Ishikawa (cell line): ENCODE measurements around the gene CISH.

ENCODE experiments used
- CEBPB ChIP-seq: IDR thresholded peaks from 2 replicates; pipeline ENCODE4 v1.6.1; 2012
- CREB1 ChIP-seq: IDR thresholded peaks from 2 replicates; pipeline ENCODE4 v1.6.1; 2012; ENCODE audit warnings: low read depth
- EGR1 ChIP-seq: IDR thresholded peaks from 2 replicates; pipeline ENCODE4 v1.6.1; 2012
- EP300 ChIP-seq: IDR thresholded peaks from 2 replicates; pipeline ENCODE4 v1.6.1; 2012; ENCODE audit warnings: borderline replicate concordance
- FOXM1 ChIP-seq: IDR thresholded peaks from 2 replicates; pipeline ENCODE4 v1.6.1; 2012; ENCODE audit warnings: low read depth, borderline replicate concordance
- NFIC ChIP-seq: IDR thresholded peaks from 2 replicates; pipeline ENCODE4 v1.6.1; 2012
- RAD21 ChIP-seq: IDR thresholded peaks from 2 replicates; pipeline ENCODE4 v1.6.1; 2012; ENCODE audit warnings: low read depth
- TAF1 ChIP-seq: IDR thresholded peaks from 2 replicates; pipeline ENCODE4 v1.6.1; 2012; ENCODE audit warnings: low read depth, mild to moderate bottlenecking
- TCF12 ChIP-seq: IDR thresholded peaks from 2 replicates; pipeline ENCODE4 v1.6.1; 2012; ENCODE audit warnings: low read depth
- TEAD4 ChIP-seq: IDR thresholded peaks from 2 replicates; pipeline ENCODE4 v1.6.1; 2012
- YY1 ChIP-seq: IDR thresholded peaks from 2 replicates; pipeline ENCODE4 v1.6.1; 2012; ENCODE audit warnings: low read depth
- ZBTB7A ChIP-seq: IDR thresholded peaks from 2 replicates; pipeline ENCODE4 v1.6.1; 2012; ENCODE audit warnings: low read depth
- TF ChIP-seq, protein P1 (sequence below): IDR thresholded peaks from 2 replicates; pipeline ENCODE4 v1.6.1; 2012
- TF ChIP-seq, protein P2 (sequence below): IDR thresholded peaks from 2 replicates; pipeline ENCODE4 v1.6.1; 2012
- TF ChIP-seq, protein P3 (sequence below): IDR thresholded peaks from 2 replicates; pipeline ENCODE4 v1.6.1; 2012; ENCODE audit warnings: low read depth, mild to moderate bottlenecking

CISH gene

DNA sequence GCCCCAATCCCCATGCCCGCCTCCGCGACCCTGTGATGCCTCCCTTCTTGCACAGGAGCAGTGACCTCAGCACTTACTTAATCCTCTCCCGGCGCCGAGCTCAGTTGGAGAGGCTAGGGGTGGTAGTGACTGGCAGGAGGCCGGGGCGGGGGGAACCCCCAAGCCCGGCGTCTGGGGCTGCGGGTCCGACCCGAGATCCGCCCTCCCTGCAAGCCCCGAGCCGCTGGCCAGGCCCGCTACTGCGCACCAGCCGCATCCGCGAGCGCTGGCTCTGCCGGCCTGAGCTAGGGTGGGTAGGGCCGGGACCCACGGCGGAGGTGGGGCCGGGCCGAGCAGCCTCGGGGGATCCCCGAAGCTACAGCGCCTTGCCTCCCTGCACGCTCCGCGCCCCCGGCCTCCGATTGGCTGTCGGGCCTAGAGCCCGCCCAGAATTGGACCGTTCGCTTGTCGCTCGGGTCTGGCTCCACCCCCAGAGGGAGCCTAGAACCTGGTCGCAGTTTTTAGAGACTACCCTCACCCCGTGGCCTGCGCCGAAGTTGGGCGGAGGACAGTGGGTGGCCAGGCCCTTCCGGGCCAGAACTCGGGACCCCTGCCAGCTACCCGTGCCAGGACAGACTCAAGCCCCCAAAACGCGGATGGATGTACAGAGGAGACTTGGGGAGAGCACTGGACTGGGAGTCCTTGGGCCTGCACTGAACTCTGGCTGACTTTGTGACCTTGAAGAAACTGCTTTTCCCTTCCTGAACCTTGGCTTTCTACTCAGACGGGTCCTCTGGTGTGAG, 44.0 kb downstream of the CISH start, which contains the start of gene C3orf18:
TSS of gene C3orf18 (minus strand) at position 362 of the 782 bp plus-strand sequence. CDS start 2,048 bp downstream, outside the sequence.
- TF ChIP-seq CREB1: no peak
- no peak; the same call in 1 of the 2 replicates for TF ChIP-seq TAF1
- TF ChIP-seq TCF12: no peak
- no peak for TF ChIP-seq EP300
- TF ChIP-seq, protein P1, sequence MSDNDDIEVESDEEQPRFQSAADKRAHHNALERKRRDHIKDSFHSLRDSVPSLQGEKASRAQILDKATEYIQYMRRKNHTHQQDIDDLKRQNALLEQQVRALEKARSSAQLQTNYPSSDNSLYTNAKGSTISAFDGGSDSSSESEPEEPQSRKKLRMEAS: peak; percentile 38; the same call in 1 of the 2 replicates
- no peak; the same call in 1 of the 2 replicates for TF ChIP-seq ZBTB7A
- TF ChIP-seq TEAD4: no peak

DNA sequence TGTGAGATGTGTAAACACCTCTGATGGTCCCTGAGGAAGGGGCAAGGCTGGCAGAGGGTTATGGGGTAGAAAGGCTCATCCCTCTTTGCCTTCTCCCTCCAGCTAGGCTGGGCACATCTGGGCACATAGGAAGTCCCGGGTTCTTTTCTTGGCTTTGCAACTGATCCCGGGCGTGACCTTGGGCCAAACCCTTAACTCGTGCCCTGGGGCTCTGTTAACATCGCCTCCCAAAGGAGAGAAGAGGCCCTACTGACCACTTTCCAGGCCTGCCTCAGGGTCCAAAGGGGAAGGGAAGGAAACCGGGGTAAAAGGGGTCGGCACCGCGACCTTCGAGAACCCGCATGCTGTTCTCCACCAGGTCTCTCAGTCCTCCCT, 44.6 kb downstream of the CISH start:
- TF ChIP-seq NFIC (no peak), EGR1 (no peak), CREB1 (no peak), ZBTB7A (no peak), TEAD4 (no peak), EP300 (no peak), CEBPB (no peak), YY1 (no peak), TAF1 (no peak), RAD21 (no peak), FOXM1 (no peak), TCF12 (no peak)
- TF ChIP-seq, protein P1: no peak
- TF ChIP-seq, protein P2, sequence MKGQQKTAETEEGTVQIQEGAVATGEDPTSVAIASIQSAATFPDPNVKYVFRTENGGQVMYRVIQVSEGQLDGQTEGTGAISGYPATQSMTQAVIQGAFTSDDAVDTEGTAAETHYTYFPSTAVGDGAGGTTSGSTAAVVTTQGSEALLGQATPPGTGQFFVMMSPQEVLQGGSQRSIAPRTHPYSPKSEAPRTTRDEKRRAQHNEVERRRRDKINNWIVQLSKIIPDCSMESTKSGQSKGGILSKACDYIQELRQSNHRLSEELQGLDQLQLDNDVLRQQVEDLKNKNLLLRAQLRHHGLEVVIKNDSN: no peak
- TF ChIP-seq, protein P3, sequence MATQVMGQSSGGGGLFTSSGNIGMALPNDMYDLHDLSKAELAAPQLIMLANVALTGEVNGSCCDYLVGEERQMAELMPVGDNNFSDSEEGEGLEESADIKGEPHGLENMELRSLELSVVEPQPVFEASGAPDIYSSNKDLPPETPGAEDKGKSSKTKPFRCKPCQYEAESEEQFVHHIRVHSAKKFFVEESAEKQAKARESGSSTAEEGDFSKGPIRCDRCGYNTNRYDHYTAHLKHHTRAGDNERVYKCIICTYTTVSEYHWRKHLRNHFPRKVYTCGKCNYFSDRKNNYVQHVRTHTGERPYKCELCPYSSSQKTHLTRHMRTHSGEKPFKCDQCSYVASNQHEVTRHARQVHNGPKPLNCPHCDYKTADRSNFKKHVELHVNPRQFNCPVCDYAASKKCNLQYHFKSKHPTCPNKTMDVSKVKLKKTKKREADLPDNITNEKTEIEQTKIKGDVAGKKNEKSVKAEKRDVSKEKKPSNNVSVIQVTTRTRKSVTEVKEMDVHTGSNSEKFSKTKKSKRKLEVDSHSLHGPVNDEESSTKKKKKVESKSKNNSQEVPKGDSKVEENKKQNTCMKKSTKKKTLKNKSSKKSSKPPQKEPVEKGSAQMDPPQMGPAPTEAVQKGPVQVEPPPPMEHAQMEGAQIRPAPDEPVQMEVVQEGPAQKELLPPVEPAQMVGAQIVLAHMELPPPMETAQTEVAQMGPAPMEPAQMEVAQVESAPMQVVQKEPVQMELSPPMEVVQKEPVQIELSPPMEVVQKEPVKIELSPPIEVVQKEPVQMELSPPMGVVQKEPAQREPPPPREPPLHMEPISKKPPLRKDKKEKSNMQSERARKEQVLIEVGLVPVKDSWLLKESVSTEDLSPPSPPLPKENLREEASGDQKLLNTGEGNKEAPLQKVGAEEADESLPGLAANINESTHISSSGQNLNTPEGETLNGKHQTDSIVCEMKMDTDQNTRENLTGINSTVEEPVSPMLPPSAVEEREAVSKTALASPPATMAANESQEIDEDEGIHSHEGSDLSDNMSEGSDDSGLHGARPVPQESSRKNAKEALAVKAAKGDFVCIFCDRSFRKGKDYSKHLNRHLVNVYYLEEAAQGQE: no peak

DNA sequence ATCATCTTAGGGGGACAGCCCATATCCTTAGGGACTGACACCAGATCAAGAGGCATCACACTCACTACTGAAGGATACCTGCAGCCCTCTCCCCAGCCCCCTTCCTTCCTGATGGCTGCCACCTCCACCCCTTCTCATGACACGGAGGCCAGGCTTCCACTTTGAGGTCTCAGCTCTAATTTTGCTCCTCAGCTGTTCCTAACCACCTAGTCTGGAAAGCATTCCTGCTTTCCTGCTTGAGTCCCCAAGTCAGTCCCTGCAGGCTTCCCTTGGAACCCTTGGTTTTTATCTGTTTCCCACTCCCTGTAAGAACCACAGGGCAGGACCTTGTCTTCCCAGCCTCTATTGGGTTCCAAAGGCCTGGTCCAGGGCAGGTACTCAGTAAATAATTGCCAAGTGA, 47.3 kb downstream of the CISH start:
- TF ChIP-seq, protein P2: no peak
- TF ChIP-seq NFIC (no peak), FOXM1 (no peak), ZBTB7A (no peak), TEAD4 (no peak), CEBPB (no peak), CREB1 (no peak), EGR1 (no peak), EP300 (no peak), TCF12 (no peak), YY1 (no peak), RAD21 (no peak), TAF1 (no peak)
- TF ChIP-seq, protein P1: no peak
- TF ChIP-seq, protein P3: no peak

DNA sequence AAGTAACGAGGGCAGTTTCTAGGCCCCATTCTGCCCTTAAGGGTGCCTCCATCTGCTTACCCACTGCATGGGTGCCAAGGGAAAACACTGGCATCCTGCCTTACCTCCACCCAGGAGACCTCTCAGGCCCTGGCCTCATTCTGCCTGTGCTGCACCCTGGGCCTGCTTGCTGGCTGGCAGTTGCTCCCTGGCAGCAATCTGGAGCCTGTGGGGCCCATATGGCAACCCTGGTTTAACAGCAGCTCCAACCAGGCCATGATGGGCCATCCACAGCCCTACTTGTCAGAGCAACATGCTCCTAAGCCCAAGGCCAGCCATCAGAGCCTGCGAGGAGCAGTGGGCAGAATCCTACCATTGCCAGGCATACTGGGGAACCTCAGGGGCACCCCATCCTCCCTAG, 47.7 kb downstream of the CISH start:
- TF ChIP-seq, protein P1: no peak
- TF ChIP-seq NFIC (no peak), TAF1 (no peak)

DNA sequence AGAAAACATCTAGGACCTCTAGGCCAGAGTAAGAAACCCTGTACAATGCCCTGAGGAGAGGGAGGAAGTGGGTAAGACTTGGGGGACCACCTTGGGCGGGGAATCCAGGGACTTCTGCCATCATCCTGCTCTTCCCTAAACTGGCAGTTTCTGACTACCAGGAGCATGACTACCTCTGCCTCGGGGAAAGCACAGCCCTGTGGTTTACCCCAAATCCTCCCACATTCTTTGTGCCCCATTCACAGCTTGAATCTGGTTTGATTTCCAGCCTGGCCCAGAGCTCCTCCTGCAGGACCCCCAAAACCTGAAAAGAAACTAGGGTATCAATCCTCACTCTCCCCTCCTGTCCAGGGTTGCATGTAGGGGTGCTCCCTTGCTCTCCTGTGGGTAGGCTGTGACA, 48.7 kb downstream of the CISH start:
- TF ChIP-seq, protein P2: no peak
- TF ChIP-seq NFIC: no peak
